GM18526 (cell line): ENCODE data around the gene TMA7.

Source experiments
- POLR2A ChIP-seq: IDR thresholded peaks from 3 replicates; pipeline ENCODE4 v1.6.1; 2011; ENCODE audit not compliant: insufficient read length; ENCODE audit errors: extremely low read depth

The TMA7 gene

GRCh38 chr3:48416091-48416505, 24.0 kb upstream of the TMA7 start:
- TF ChIP-seq POLR2A, result no peak

GRCh38 chr3:48416546-48416945, 23.5 kb upstream of the TMA7 start:
- no peak for TF ChIP-seq POLR2A

GRCh38 chr3:48417529-48418108, 22.4 kb upstream of the TMA7 start:
- no peak for TF ChIP-seq POLR2A

- TF ChIP-seq POLR2A, result no peak
Measured at GRCh38 chr3:48418140-48418539, 21.9 kb upstream of the TMA7 start.

- no peak for TF ChIP-seq POLR2A
Measured at GRCh38 chr3:48418651-48419050, 21.4 kb upstream of the TMA7 start.

- TF ChIP-seq POLR2A, result no peak
Measured at GRCh38 chr3:48419149-48419548, 20.9 kb upstream of the TMA7 start.

- no peak for TF ChIP-seq POLR2A
Measured at GRCh38 chr3:48419597-48419996, 20.5 kb upstream of the TMA7 start.

- no peak for TF ChIP-seq POLR2A
Measured at GRCh38 chr3:48420561-48420960, 19.5 kb upstream of the TMA7 start.

- TF ChIP-seq POLR2A, result no peak
Measured at GRCh38 chr3:48422272-48422671, 17.8 kb upstream of the TMA7 start.

- TF ChIP-seq POLR2A, result no peak
Measured at GRCh38 chr3:48422681-48423080, 17.4 kb upstream of the TMA7 start.

- TF ChIP-seq POLR2A, result no peak
Measured at GRCh38 chr3:48423241-48423882, 16.7 kb upstream of the TMA7 start.

- no peak for TF ChIP-seq POLR2A
Measured at GRCh38 chr3:48423883-48424695, 16.0 kb upstream of the TMA7 start.

- TF ChIP-seq POLR2A, result no peak
Measured at GRCh38 chr3:48425281-48425812, 14.7 kb upstream of the TMA7 start.

- no peak for TF ChIP-seq POLR2A
Measured at GRCh38 chr3:48426401-48426909, 13.6 kb upstream of the TMA7 start.

- TF ChIP-seq POLR2A, result no peak
Measured at GRCh38 chr3:48426944-48427629, 13.0 kb upstream of the TMA7 start.
